Hematopoietic multipotent progenitor cell treated with erythropoietin and hydrocortisone succinate and interleukin-3 and kit ligand, for 8 days (in vitro differentiated cells): ENCODE data around the gene C3.
"Not testable (repeated sequence)": the region's sequence is repeated elsewhere in the genome, so short reads cannot be mapped to it uniquely, and the experiment has no call there.

Experiments
- DNase-seq: peaks from one replicate; pipeline ENCODE4 v3.0.0-alpha.2; 2015

The C3 gene

DNA sequence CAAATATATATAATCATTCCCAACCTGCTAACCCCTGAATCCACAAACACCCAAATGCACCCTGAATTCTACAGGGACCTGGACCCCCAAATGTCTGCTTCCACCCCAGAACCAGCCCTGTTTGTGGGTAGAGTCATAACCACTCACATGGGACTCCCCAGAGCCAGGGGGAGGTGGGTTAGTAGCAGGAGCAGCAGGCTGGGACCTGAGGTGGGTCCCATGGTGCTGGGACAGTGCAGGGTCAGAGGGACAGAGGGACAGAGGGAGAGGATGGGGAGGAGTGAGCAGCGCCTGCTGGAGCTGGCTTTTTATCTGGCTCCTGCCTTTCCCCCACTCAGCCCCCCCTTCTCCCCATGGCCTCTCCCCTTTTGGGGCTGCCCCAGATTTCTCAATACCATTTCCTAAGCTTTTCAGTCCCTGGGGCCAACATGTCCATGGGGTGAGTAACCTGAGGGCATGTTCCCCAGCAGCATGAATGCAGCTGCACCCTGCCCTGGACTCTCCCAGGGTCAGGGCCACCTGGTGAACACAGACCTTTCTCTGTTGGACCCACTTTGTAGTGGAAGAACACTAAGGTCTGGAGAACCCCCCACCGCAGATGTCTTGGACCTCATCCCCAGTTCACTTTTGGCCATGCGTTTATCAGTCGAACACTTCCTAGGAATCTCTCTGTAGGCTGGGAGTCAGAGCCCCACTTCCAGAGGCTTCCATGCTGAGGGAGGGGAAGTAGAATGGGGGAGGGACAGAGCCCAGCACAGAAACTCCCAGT is at the start of gene C3:
Gene C3, minus strand, starts transcription at position 282 of the 769 bp plus-strand sequence. Its CDS starts 61 bp downstream, at position 221.
- DNase-seq: no peak

DNA sequence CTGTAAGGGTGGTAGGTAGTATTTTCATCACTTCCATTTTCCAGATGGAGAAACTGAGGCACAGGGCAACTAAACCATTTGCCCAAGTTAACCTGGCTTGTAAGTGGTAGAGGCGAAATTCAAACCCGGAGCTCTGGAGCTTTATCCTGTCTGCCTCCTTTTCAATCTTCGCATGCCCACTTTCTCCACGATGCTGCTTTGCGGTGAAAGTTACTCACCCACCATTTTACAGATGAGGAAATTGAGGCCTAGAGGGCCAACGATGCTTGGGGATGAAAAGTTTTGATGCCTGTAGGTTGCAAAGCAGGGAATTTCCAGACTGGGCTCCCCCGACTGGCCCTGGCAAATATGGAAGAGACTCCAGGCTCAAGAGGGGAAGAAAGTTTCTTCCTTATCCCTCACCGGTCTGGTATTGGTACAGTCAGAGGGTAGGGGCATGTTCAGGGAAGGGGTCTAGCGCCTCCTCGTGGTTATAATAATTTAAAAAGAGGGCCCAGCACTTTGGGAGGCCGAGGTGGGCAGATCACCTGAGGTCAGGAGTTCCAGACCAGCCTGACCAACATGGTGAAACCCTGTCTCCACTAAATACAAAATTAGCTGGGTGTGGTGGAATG is 48.7 kb upstream of the C3 start:
- peak; percentile 43 for DNase-seq

DNA sequence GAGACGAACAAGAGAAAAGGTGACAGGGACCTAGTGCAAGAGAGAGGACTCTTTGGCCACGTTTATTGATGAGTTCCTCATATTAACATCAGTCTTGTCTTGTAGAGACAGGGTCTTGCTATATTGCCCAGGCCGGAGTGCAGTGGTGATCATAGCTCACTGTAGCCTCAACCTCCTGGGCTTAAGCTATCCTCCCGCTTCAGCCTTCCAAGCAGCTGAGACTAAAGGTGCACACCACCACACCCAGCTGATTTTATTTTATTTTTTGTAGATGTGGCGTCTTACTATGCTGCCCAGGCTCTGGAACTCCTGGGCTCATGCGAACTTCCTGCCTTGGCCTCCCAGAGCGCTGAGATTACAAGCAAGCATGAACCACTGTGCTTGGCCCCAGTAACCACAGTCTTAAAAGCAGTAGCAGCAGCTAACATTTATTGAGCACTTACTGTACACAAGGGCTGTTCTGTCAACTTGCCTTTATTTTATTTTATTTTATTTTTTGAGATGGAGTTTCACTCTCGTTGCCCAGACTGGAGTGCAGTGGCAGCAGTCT is 47.9 kb upstream of the C3 start:
- no peak for DNase-seq

DNA sequence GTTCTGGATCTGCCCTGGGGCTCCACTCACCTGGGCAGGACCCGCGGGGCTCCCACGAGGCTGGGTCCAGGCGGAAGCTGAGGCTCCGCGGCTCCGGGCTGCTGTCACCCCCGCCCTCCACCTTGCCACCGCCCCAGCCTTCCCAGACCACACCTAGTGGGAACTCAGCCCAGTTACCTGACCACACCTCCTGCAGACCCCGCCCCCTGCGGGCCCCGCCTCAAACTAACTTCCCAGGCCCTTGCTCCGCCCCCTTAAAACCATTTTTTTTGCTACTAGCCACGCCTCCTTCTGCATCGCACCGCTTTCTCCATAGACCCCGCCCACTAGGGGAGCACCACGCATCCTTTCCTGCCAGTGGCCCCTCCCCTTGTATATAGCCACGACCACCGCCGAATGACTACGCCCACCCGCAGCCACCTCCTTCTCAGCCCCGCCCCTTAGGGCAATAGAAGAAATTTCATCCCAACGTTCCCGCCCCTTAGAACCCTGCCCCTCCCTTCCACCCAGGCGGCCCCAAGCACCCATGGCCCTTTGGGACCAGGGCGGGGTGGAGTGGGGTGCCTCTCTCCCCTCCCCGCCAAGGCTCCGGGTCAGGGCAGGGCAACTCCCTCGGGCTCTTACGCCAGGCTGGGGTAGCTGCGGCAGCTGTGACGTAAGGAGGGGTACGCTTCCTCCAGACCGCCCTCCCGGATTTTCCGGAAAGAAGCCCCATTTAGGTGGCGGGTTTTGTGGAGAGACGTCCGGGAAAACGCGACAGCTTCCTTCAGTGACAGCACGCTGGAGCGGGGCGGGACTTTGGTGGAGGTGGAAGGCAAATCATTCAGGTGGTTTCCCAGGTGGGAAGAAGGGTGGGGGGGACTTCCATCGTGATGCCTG is 47.1 kb upstream of the C3 start, which contains the start of gene SH2D3A:
Gene SH2D3A, minus strand, starts transcription at position 79 of the 879 bp plus-strand sequence. CDS start 3,687 bp downstream, outside the sequence.
- peak; percentile 94 for DNase-seq

DNA sequence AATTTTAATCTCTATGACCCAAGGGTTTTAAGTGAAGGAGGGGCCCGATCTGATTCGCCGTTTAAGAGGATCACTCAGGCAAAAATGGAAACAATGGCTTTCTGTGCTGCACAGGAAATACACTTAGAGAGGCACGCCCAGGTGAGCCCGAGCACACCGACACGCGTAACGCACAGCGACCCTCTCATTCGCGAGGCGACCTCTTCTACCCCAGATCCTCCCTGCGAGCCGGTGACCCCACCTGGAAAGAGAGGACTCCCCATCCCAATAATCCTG is 46.6 kb upstream of the C3 start:
- peak; percentile 48 for DNase-seq

DNA sequence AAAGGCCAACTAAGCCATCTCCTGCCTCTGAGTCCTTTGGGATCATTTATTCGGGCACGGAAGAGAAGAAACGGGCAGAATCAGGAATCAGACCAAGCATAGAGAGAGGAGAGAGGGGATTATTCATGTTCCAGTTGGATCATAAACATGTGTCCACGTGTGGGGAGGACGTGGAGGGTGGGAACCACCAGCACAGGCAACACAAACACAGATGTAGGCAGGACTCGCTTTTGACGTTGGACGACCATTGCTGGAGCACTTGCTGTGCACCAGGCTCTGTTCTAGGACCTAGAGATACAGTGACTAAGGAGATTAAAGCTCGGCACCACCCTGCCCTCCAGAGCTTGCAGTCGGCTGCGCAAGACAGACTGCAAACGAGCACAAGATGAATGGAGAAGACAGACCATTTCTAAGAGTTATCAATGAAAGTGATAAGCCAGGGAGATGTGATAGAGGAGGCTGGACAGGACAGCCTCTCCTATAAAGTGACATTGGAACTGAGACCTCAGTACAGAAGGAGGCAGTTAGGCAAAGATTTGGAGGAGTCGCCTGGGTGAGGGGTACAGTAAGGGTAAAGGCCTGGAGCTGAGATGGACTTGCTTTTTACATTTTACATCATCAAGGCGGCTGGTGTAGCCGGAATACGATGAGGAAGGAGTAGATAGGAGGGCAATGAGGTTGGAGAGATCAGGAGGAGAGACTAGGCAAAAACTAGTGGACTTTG is 46.1 kb upstream of the C3 start:
- DNase-seq: peak; percentile 19

DNA sequence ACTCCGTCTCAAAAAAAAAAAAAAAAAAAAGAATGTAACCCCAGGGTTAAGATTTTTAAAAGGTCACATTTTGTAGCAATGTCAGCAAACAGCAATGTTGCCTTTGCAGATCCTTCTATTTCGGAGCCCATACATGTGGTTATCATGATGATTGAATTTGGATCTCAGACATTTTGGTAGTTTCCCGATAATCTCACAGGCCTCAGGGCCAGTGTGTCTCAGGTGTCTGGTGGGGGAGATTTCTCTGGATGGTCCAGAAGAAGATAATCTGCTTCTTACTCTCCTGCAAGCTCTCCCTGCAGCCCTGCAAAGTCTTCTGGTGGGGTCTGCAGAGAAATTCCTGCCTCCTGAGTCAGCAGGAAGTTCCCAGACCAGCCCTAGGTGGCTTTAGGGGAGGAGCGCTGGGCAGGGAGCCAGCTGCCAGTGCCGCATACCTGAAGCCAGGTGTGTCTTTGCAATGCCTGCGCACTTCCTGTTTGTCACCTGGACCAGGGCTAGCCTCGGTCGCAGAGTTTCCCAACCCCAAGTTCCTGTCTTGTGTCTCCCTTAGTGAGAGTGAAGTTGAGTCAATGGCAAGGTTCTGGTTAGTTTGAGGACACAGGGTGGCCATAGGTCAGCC is 45.4 kb upstream of the C3 start:
- no peak for DNase-seq

DNA sequence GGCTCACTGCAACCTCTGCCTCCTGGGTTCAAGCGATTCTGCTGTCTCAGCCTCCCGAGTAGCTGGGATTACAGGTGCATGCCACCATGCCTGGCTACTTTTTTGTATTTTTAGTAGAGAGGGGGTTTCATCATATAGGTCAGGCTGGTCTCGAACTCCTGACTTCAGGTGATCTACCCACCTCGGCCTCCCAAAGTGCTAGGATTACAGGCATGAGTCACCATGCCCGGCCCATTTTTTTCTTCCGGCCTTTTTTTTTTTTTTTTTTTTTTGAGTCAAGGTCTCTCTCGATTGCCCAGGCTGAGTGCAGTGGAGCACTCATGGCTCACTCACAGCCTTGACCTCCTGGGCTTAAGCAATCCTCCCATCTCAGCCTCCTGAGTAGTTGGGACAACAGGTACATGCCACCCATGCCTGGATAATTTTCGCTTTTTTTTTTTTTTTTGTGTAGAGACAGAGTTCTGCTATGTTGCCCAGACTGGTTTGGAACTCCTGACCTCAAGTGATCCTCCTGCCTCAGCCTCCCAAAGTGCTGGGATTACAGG is 41.9 kb upstream of the C3 start:
- not testable (repeated sequence) for DNase-seq

DNA sequence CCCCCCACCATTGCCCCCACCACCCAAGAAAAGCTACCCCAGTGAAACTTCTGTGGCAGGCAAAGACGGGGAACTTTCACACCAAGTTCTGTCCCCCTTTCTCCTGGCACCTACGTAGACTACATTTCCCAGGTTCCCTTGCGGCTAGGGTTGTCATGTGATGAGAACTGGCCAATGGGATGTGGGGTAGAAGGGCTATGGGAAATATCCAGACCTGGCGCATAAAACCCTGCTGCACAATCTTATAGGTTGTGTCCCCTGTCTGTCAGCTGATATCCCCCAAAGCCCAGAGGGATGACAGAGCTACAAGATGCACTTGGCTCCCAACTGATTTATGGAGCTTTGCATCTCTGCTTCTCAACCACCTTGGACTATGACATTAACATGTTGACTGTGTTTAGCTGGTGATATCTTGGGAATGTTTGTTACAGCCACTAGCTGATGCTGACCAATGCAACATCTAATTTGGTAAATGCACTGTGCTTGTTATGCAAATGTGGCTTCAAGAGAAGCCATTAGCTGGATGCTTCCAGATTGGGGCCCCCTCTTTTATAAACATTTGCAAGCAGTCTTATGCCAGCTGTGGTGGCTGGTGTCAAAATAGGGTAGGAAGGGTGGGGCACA is 40.7 kb upstream of the C3 start:
- peak; percentile 57 for DNase-seq

DNA sequence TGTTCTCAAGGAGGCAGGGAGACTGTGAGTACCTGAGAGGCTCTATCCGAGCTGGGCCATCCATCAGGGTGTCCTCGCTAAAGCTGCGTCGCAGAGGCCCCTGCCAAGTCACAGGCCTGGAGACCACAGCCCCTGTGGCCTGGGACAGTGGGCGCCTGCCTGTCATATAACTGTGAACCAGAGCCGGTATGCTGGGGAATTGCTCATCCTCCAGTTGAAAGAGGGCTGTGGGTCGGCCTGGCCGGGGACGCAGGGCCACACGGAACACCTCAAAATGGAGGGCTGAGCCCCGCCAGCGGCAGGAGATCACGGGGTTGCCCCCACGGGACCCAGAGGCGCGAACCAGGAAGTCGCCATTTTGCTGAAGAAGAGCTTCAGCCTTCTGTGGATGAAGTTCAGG is 40.2 kb upstream of the C3 start:
- DNase-seq: no peak

DNA sequence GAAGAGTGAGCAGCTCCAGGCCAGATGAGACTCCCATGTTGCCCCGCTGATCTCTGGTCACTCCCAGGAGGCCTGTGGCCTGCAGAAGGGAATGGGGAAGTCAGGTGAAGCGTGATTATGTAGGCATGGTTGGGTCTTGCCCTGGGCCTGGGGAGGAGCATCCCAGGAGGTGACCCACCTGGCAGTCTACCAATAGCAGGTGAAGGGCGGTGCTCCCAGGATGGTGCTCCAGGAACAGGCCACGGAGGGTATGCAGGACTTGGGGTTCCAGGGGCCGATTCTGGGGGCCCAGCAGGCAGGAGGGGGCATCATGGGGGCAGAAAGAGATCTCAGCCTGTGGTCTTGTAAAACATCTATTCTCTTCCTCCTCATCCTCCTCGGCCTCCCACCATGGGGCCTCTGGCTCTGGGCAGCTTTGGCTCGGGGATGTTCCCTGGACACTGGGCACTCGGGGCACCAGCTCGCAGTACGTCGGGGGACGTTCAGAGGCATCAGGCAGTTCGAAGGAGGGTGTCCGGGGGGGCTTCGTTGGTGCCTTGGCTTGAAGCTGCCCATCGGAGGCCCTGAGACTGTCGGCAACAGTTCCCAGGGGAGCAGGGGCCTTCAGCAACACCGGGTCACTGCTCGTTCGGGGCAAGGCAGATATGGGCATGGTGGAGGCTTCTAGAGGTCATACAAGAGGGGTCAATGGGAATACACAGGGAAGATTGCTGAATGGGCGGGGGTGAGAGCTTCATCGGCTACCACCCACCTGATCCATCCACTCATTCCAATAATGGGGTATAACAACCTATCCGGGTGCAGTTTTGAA is 34.4 kb upstream of the C3 start:
- DNase-seq: no peak

DNA sequence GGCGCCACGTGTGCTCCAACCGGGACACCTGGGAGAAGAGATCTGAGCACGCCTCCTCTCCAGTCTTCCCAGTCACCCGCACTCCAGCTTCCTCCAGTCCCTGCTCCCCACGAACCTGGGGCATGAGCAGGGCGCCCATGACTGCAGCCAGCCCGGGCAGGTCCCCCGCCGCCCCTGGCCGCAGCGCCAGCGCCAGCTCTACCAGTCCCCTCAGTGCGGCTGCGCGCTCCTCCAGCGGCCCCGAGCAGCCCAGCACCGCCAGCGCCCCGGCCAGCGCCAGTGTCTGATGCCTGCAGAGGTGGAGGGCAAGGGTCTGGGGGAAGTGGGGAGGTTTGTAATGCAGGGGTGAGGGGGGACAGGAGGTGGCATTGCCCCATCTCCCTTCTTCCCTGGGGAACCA is 33.7 kb upstream of the C3 start:
- DNase-seq: no peak

DNA sequence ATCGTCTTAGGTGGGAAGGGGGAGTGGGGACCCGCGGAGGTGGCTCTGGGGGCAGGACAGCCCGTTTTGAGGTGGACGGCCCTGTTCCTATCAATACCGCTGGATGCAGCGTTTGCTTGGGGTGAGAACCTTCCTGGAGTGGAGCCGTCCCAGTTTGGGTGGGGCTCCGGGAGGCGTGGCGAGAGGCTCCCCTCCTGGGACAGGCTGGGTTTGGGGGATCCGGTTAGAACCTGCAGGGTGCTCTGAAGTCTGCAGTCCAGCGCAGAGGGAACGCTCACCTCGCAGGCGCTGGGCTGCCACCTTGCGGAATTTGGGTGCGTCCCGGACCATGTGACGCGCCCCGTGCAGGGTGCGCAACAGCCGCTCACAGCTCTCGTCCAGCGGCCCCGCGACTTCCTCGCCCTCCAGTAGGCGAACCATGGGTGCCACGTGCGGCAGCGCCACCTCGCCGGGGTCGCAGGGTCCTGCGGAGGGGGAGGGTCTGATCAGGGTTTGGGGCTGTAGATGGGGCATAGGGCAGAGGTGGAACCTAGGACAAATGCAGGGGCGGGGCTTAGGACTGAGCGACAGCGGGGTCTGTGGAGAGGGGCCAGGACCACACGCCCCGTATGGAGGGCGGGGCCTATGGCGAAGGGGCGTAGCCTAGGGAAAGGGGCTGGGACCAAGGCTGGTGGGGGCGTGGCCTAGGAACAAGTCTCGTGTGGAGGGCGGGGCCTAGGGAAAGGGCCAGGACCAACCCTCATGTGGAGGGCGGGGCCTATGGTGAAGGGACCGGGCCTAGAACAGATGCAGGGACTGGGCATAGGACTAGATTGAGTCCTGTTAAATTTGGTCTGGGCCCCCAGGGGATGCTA is 33.0 kb upstream of the C3 start:
- peak; percentile 95 for DNase-seq

DNA sequence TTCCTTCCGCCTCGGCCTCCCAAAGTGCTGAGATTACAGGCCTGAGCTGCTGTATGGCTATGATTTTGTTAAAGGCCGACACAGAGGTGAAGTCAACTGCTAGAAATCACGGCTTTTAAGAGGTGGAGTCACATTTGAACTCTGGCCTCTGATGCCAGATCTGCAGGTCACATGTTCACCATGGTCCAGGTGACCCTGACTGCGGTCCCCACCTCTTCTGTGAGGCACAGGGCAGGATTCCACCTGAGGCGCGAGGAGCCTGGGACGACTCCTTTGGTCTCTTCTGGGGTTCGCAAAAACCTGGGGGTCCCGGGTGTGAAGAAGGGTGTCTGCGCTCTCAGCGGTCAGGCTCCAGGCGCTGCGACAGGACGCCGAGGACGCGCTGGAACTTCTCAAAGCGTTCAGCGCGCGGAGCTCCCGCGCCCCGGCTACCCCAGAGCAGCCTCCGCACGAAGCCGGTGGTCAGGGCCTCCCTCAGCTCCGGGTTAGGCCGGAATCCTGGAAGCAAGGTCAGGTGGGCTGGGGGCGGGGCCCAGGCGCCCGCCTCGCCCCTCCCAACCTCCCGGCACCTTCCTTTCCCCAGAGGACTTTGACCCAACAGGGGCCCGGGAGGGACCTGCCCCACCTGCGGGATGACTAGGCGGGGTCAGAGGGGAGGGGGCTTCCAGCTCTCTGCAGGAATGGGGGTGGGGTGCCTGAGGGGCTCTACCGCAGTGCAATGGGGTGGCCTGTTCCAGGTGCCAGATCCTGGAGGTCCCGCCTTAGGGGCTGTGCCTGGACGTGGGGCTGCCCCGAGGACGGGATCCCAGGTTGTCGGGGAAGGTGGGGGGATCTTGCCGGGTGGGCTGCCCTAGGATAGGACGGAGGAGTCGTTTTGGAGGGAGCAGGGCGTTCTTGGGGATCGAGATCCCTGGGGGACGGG is 32.1 kb upstream of the C3 start:
- no peak for DNase-seq

DNA sequence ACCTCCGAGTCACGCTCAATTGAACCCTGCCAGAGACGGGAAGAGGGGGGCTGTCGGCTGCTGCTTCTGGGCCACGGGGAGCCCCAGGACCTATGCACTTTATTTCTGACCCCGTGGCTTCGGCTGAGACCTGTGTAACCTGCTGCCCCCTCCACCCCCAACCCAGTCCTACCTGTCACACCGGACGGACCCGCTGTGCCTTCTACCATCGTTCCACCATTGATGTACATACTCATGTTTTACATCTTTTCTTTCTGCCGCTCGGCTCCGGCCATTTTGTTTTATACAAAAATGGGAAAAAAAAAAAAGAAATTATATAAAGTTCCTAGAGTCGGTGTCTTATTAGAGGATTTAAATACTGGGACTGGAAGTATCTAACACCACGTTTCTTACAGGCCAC is 30.7 kb upstream of the C3 start:
- no peak for DNase-seq

DNA sequence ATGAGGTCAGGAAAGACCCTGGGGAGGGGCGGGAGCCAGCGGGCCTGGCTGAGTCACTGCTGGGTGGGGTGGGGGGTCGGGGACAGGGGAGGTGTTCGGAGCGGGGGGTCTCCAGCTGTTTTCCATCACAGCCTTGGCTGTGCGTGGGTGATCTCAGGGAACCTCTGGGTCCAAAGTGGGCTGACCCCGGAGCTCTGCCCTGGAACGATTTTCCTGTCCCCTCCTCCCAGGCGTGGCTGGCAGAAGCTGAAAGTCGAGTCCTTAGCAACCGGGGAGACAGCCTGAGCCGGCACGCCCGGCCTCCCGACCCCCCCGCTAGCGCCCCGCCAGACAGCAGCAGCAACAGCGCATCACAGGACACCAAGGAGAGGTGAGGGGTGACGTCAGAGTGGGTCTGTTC is 29.6 kb upstream of the C3 start:
- DNase-seq: no peak

DNA sequence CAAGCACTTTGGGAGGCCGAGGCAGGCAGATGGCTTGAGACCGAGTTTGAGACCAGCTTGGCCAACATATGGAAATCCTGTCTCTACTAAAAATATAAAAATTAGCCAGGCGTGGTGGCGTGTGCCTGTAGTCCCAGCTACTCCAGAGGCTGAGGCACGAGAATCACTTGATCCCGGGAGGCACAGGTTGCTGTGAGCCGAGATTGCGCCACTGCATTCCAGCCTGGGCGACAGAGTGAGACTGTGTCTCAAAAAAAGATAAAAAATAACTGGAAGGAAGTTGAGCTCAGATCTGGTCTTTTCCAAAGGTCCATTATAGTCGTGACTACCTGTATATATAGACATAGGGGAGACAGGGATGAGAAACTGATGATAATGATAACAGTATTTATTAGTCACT is 28.1 kb upstream of the C3 start:
- not testable (repeated sequence) for DNase-seq

DNA sequence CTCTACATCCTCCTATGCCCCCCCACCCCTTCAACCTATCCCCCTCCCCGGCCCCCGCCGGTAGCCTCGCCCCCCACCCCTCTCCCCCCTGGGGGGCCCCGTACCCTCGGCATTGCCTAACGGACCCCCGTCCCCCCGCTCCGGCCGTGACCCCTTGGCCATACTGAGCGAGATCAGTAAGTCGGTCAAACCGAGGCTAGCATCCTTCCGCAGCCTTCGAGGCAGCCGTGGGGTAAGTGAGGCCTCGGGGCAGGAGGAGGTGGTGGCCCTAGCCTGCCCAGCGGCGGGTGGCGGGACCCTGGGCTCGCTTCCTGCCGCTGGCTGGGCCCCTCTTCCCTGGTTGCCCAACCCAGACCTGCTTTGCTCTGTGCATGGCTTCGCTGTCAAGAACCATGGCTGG is 25.5 kb upstream of the C3 start:
- DNase-seq: no peak
